Endothelial cell of umbilical vein (primary cell): Measurements from ENCODE around the gene TIMM8B. TPM values are rescaled to one million over a fixed set of nuclear protein-coding genes. Genes with fewer than 3 reads are reported as not detected.

Experiments used
- BruUV-seq: library from RNA; stranded (reverse); fragments of 400-500 nt; replicated peaks from 2 replicates; lab custom pipeline; 2021; lab: Mats Ljungman, UMichigan
- CTCF ChIA-PET: fragments of 300-600, 350-600 bp; sonication (Branson Sonifier 250); formaldehyde crosslinking; loops from one replicate; lab custom pipeline; 2021; ENCODE audit warnings: antibody characterized with exemption, inconsistent platforms; lab: Charles Lee
- POLR2A ChIA-PET: fragments of 300-600, 350-600 bp; sonication (Branson Sonifier 250); formaldehyde crosslinking; loops from one replicate; lab custom pipeline; 2021; ENCODE audit warnings: antibody characterized with exemption, inconsistent platforms; lab: Charles Lee
- DNase-seq: peaks from one replicate; pipeline ENCODE4 v3.0.0-alpha.2; 2011; ENCODE audit warnings: low read depth, low spot score
- FAIRE-seq: peaks from 2 replicates; lab custom pipeline; 2011; peaks lifted over from hg19 to GRCh38; lab: Jason Lieb, UNC
- H2AFZ ChIP-seq: 2 replicates; pipeline ENCODE4 v1.6.0; 2012; ENCODE audit warnings: low read depth, low read length, control low read depth, inconsistent platforms
- H3K27ac ChIP-seq: 2 replicates; pipeline ENCODE4 v1.5.1; 2011; ENCODE audit warnings: low read depth, mild to moderate bottlenecking, control low read depth, low read length, moderate library complexity; ENCODE audit not compliant: insufficient read depth
- H3K27me3 ChIP-seq, 2 experiments: 2 replicates each; pipeline versions ENCODE4 v1.6.0 to v1.6.1; 2011; ENCODE audit warnings: low read length in 2 of 2, mixed read lengths in 1 of 2; ENCODE audit not compliant: control insufficient read depth in 2 of 2, insufficient read depth in 2 of 2
- H3K36me3 ChIP-seq, 2 experiments: 2 replicates in 1 of 2; 3 replicates in 1 of 2; pipeline ENCODE4 v1.5.1; 2011; ENCODE audit warnings: low read length in 2 of 2, mild to moderate bottlenecking in 1 of 2, moderate library complexity in 1 of 2; ENCODE audit not compliant: control insufficient read depth in 2 of 2, insufficient read depth in 2 of 2; ENCODE audit errors: extremely low read depth in 1 of 2
- H3K4me1 ChIP-seq: 3 replicates; pipeline ENCODE4 v1.5.1; 2011; ENCODE audit warnings: mild to moderate bottlenecking, low read length; ENCODE audit not compliant: control insufficient read depth, insufficient read depth; ENCODE audit errors: extremely low read depth
- H3K4me2 ChIP-seq: 2 replicates; pipeline ENCODE4 v1.6.1; 2011; ENCODE audit warnings: low read length, control low read depth, mixed read lengths; ENCODE audit not compliant: insufficient read depth
- H3K4me3 ChIP-seq, 3 experiments: fragments of 200-600 bp in 1 of 3; sonication (generic), shearing (Covaris generic) in 1 of 3; replicated peaks in 1 of 3; 2 replicates each; pipeline ENCODE4 v1.5.1; 2011 to 2016; ENCODE audit warnings: control low read depth in 3 of 3, low read length in 3 of 3, mild to moderate bottlenecking in 2 of 3, inconsistent platforms in 1 of 3, low read depth in 1 of 3, moderate library complexity in 1 of 3; ENCODE audit not compliant: insufficient read depth in 1 of 3
- H3K79me2 ChIP-seq: 2 replicates; pipeline ENCODE4 v1.6.0; 2012; ENCODE audit warnings: low read length, inconsistent platforms; ENCODE audit not compliant: control insufficient read depth, insufficient read depth
- H3K9ac ChIP-seq: replicated peaks from 2 replicates; pipeline ENCODE3; 2011; ENCODE audit warnings: low read length, control low read depth; ENCODE audit not compliant: insufficient read depth; ENCODE audit errors: extremely low read depth
- H3K9me1 ChIP-seq: replicated peaks from 3 replicates; pipeline ENCODE4 v1.6.0; 2011; ENCODE audit warnings: mild to moderate bottlenecking, low read length; ENCODE audit not compliant: control insufficient read depth, insufficient read depth; ENCODE audit errors: extremely low read depth
- H3K9me3 ChIP-seq: replicated peaks from 2 replicates; pipeline ENCODE4 v1.5.1; 2012; ENCODE audit warnings: low read length, inconsistent platforms; ENCODE audit not compliant: control insufficient read depth, insufficient read depth
- H4K20me1 ChIP-seq: replicated peaks from 2 replicates; pipeline ENCODE3; 2011; ENCODE audit warnings: mild to moderate bottlenecking, low read length; ENCODE audit not compliant: control insufficient read depth, insufficient read depth; ENCODE audit errors: extremely low read depth
- CTCF ChIP-seq, 2 donors: IDR thresholded peaks; 1 replicate in 1 of 2; 2 replicates in 1 of 2; pipeline ENCODE4 v1.5.1; 2011; ENCODE audit warnings: low read length in 2 of 2, mild to moderate bottlenecking in 2 of 2, moderate library complexity in 2 of 2, control low read depth in 1 of 2, inconsistent platforms in 1 of 2, low read depth in 1 of 2; ENCODE audit not compliant: insufficient read depth in 1 of 2; ENCODE audit errors: extremely low read depth in 1 of 2
- EZH2 ChIP-seq: IDR thresholded peaks from 2 replicates; pipeline ENCODE4 v1.6.1; 2012; ENCODE audit warnings: borderline replicate concordance, low read depth, mild to moderate bottlenecking, moderate library complexity, low read length, inconsistent platforms; ENCODE audit not compliant: severe bottlenecking
- FOS ChIP-seq: IDR thresholded peaks from 2 replicates; pipeline ENCODE4 v1.6.1; 2011; ENCODE audit warnings: mild to moderate bottlenecking, low read length, moderate library complexity, borderline replicate concordance; ENCODE audit not compliant: insufficient read depth
- GATA2 ChIP-seq: IDR thresholded peaks from 2 replicates; pipeline ENCODE4 v1.7.0; 2011; ENCODE audit warnings: low read depth, mild to moderate bottlenecking, moderate library complexity, mixed read lengths, low read length; ENCODE audit not compliant: insufficient read length, insufficient read depth
- JUN ChIP-seq: IDR thresholded peaks from 2 replicates; pipeline ENCODE4 v1.6.1; 2011; ENCODE audit warnings: borderline replicate concordance, low read depth; ENCODE audit not compliant: insufficient read length, insufficient read depth
- MAX ChIP-seq: IDR thresholded peaks from 2 replicates; pipeline ENCODE4 v1.6.1; 2011; ENCODE audit not compliant: insufficient read depth, insufficient read length
- MYC ChIP-seq: IDR thresholded peaks from one replicate; pipeline ENCODE4 v1.6.1; 2011; ENCODE audit warnings: mild to moderate bottlenecking, low read depth, low read length
- POLR2A ChIP-seq: IDR thresholded peaks from 2 replicates; pipeline ENCODE4 v1.6.1; 2012; ENCODE audit warnings: low read depth, mild to moderate bottlenecking, control low read depth, low read length
- POLR2AphosphoS5 ChIP-seq: IDR thresholded peaks from 2 replicates; pipeline ENCODE4 v1.6.1; 2012; ENCODE audit warnings: low read depth, mild to moderate bottlenecking, control low read depth, low read length, moderate library complexity; ENCODE audit not compliant: insufficient read depth
- dilution Hi-C: fragments of 300-500 bp; cut with MboI; formaldehyde crosslinking; loops from one replicate; pipeline ENCODE4 v1.15.0; 2019; ENCODE audit warnings: low sequenced_read_pairs; ENCODE audit not compliant: extremely low pct_ligation_motif_present
- intact Hi-C: fragments of 100-400 bp; cut with micrococcal nuclease; formaldehyde crosslinking; loops from one replicate; pipeline ENCODE4 v1.10.0; 2022
- polyA plus RNA-seq, 4 experiments: library from polyadenylated mRNA; depleted of rRNA in 3 of 4; stranded (reverse) in 3 of 4; unstranded in 1 of 4; fragments of >200 nt; gene quantifications; 2 replicates each; pipeline versions ENCODE4 v1.2.1 to v1.2.3, GENCODE V29; 2011 to 2012; ENCODE audit warnings: missing spikeins in 1 of 4
- total RNA-seq: library from RNA; stranded (reverse); gene quantifications from 2 replicates; pipeline ENCODE4 v1.2.3, GENCODE V29; 2021

TIMM8B gene
- total and polyA plus RNA-seq, 2 donors (not counting 3 experiments of a cell fraction or from before 2014, with no cell fraction given), result 77.0 to 110 TPM

- Histone ChIP-seq H3K9ac (no peak overlapping the region), H3K4me3 (no peak overlapping the region), H3K27me3 (no peaks in the 10 kb centered on the region), H2AFZ (no peak overlapping the region), H3K9me1 (no peaks in the 10 kb centered on the region), H3K36me3 (peaks cover 2 to 10% of the 10 kb centered on the region in 2 experiments), H3K27ac (no peak overlapping the region), H3K4me1 (peaks cover 5% of the 10 kb centered on the region), H3K9me3 (no peaks in the 10 kb centered on the region), H4K20me1 (no peaks in the 10 kb centered on the region), H3K79me2 (no peaks in the 10 kb centered on the region), H3K4me2 (no peak overlapping the region)
- DNase-seq (no peak), FAIRE-seq (no peak)
- intact Hi-C loops, result no loop called here
- no peak for TF ChIP-seq CTCF (IDR thresholded peaks at IDR 0.05; ENCODE audit: extremely low read depth in 1 of 2, insufficient read depth in 1 of 2, low read depth in 1 of 2, low read length in 2 of 2)
- ChIA-PET POLR2A (no interaction called here), CTCF (no interaction called here)
- BruUV-seq, result no TSS peak
- dilution Hi-C loops, result no loop called here
Observed at GRCh38 chr11:112062923-112063322, 23.6 kb downstream of the TIMM8B start.

- ChIA-PET CTCF (interaction anchor here (1.0 to 1.7 kb wide), 3 partner anchors 15 to 44 kb away, joined by 3 to 4 read pairs (median 4); no protein-coding TSS in a partner anchor), POLR2A (no interaction called here)
- Histone ChIP-seq H3K79me2 (no peaks in the 10 kb centered on the region), H3K36me3 (peaks cover 2 to 10% of the 10 kb centered on the region in 2 experiments), H3K4me3 (no peak overlapping the region), H3K27me3 (no peaks in the 10 kb centered on the region), H3K4me2 (no peak overlapping the region), H3K9me1 (no peaks in the 10 kb centered on the region), H3K9ac (no peak overlapping the region), H3K4me1 (peaks cover 9% of the 10 kb centered on the region), H3K27ac (no peak overlapping the region), H3K9me3 (no peaks in the 10 kb centered on the region), H4K20me1 (no peaks in the 10 kb centered on the region), H2AFZ (no peak overlapping the region)
- dilution Hi-C loops, result no loop called here
- BruUV-seq, result no TSS peak
- FAIRE-seq (no peak), DNase-seq (peak; percentile 47)
- no peak for TF ChIP-seq MYC
- TF ChIP-seq MAX, result no peak
- TF ChIP-seq CTCF (IDR thresholded peaks at IDR 0.05; ENCODE audit: extremely low read depth in 1 of 2, insufficient read depth in 1 of 2, low read depth in 1 of 2, low read length in 2 of 2), result no peak
- TF ChIP-seq GATA2, result no peak
- peak; percentile 25 for TF ChIP-seq FOS
- TF ChIP-seq JUN, result peak; percentile 60
- no peak for TF ChIP-seq POLR2AphosphoS5
- no peak for TF ChIP-seq POLR2A
- no peak for TF ChIP-seq EZH2
- intact Hi-C loops, result loop anchor here (1.0 kb wide), 1 partner anchor 9 kb away; no protein-coding TSS in a partner anchor
Observed at GRCh38 chr11:112058103-112058502, 28.5 kb downstream of the TIMM8B start.
